Measurements from ENCODE around the gene TMEM107.

TMEM107 gene

DNA sequence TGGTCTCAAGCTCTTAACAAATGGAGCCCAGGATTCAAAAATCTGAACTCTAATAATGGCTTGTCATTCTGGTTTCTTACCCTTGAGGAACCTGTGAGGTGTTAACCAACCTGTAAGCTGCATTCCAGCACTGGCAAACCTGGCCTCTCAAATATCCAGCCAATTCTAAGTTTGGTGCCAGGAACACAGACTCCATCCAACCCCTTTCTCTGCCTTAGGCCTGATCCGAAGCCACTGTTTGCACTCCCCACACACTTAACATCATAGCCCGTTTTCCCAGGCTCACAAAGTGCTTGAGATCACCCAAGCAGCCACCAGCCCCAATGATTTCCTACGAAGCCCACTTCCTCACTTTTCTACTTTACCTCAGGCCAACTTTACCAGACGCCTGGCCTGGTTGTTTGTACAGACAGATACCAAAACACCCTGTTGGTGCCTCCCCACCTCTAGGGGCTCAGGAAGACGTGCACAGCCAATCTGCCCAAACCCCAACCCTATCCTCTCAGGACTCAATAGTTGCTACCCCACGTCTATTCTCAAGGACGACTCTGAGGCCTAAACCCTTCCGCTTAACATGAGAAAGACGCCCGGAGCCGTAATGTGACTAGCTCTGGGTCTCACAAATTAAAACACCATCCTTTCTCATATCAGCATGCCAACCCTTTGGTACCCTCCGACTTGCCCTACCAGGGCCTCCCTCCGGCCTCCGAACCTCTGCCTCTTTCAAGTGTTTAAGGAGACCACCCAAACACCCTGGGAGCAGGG is 20.8 kb downstream of the TMEM107 start:
- DNase-seq (ENCODE audit: low read depth) = peak; percentile 83
- H3K4me3 ChIP-seq (ENCODE audit: low read depth, low read length) = peak overlapping the region; percentile 82
- TF ChIP-seq, protein P1, sequence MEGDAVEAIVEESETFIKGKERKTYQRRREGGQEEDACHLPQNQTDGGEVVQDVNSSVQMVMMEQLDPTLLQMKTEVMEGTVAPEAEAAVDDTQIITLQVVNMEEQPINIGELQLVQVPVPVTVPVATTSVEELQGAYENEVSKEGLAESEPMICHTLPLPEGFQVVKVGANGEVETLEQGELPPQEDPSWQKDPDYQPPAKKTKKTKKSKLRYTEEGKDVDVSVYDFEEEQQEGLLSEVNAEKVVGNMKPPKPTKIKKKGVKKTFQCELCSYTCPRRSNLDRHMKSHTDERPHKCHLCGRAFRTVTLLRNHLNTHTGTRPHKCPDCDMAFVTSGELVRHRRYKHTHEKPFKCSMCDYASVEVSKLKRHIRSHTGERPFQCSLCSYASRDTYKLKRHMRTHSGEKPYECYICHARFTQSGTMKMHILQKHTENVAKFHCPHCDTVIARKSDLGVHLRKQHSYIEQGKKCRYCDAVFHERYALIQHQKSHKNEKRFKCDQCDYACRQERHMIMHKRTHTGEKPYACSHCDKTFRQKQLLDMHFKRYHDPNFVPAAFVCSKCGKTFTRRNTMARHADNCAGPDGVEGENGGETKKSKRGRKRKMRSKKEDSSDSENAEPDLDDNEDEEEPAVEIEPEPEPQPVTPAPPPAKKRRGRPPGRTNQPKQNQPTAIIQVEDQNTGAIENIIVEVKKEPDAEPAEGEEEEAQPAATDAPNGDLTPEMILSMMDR (IDR thresholded peaks at IDR 0.05; ENCODE audit: control insufficient read depth, extremely low read depth, insufficient read depth) = no peak

DNA sequence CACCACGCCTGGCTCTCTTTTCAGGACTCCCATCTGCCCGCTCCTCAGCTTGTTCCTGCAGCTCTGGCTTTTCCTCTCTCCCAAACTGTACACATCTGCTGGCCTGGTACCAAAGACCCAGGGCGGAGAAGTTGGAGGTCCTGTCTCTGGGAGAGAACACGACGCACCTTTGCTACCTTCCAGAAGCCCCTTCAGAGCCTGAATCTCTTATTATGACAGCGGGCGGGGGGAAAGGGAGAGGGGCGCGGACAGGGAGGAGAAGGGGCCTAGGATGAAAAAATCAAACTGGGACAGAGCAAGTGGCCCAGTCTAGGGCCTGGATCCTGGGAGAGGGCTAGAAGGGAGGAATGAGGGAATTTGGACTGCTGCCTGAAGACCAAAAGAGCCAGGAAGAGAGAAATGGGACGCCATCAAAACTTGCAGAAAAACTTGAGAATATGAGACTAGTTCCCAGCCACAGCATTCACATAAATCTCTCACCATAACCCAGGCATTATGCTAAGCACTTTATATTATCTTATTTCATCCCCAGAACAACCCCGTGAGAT is 21.5 kb downstream of the TMEM107 start:
- no peak for DNase-seq (ENCODE audit: low read depth)
- H3K4me3 ChIP-seq (ENCODE audit: low read depth, low read length) = peak overlapping the region; percentile 82
- TF ChIP-seq, protein P1 (IDR thresholded peaks at IDR 0.05; ENCODE audit: control insufficient read depth, extremely low read depth, insufficient read depth) = no peak

DNA sequence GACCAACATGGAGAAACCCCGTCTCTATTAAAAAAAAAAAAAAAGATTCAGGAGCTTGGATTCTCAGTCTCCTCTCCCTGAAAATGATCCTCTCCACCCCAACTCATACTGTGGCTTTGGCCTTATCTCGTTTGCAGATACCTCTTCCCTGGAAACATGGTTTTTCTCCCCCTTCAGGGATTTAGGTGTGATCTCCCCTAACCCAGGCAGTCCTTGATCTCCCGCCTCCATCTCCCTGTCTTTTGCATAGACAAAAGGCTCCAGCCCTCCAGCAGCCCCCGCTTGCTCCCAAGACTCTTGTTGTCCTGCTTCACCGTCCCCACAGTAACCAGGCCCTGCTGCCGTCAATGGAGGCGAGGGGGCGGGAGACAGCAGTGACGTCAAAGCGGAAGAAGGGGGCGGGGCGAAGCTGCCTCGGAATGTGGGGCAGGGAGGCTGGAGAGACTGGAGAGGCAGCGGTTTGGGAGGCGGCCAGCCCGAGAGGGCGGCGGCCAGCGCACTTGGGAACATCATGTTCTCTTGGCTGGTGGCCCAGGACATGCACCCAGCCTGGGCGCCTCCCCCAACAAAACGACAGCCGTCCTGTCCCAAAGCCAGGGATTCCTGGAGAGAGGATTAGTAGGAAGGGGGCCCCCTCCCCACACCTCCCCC is 22.1 kb downstream of the TMEM107 start:
- peak; percentile 97 for DNase-seq (ENCODE audit: low read depth)
- TF ChIP-seq, protein P1 (IDR thresholded peaks at IDR 0.05; ENCODE audit: control insufficient read depth, extremely low read depth, insufficient read depth) = no peak
- H3K4me3 ChIP-seq (ENCODE audit: low read depth, low read length) = peak overlapping the region; percentile 82

DNA sequence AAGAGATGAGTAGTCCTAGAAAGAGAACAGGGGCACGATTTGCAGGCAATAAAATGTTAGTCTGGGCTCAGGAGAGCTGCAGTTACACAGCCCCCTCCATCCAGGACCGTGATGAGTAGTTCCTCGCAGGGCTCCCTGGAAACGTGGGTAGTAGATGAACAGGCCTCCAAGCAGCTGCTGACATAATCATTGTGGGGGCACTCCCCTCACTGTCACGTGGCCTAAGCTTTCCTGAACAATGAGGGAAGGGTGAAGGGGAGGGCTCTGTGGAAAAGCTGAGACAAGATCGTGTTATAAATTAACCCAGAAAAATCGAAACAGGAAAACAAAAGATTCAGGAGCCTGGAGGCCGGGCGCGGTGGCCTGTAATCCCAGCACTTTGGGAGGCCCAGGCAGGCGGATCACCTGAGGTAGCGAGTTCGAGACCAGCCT is 22.6 kb downstream of the TMEM107 start:
- H3K4me3 ChIP-seq (ENCODE audit: low read depth, low read length) = no peak overlapping the region
- TF ChIP-seq, protein P1 (IDR thresholded peaks at IDR 0.05; ENCODE audit: control insufficient read depth, extremely low read depth, insufficient read depth) = no peak
- DNase-seq (ENCODE audit: low read depth) = no peak

DNA sequence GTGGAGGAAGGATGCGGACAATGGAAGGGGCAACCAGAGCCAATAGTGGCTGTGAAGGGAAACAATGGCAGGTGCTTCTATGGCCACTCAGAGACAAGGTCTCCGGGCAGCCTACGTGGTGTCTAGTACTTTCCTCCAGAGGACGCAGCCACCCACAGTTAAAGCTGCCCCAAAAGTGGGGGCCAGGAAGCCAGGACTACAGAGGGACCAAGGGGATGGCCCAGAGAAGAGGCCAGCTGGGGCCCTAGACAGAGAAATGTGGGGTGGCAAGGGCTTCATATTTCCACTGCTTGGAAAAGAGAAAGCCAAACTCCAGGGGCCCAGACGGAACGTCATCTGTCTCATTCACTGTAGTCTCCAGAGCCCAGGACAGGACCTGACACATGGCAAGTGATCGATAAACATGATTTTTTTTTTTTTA is 23.1 kb downstream of the TMEM107 start:
- no peak for DNase-seq (ENCODE audit: low read depth)
- TF ChIP-seq, protein P1 (IDR thresholded peaks at IDR 0.05; ENCODE audit: control insufficient read depth, extremely low read depth, insufficient read depth) = no peak
- 0 out of 2 replicates have a peak overlapping the region, but pooled peaks have one; percentile 66 for H3K4me3 ChIP-seq (ENCODE audit: low read depth, low read length)

DNA sequence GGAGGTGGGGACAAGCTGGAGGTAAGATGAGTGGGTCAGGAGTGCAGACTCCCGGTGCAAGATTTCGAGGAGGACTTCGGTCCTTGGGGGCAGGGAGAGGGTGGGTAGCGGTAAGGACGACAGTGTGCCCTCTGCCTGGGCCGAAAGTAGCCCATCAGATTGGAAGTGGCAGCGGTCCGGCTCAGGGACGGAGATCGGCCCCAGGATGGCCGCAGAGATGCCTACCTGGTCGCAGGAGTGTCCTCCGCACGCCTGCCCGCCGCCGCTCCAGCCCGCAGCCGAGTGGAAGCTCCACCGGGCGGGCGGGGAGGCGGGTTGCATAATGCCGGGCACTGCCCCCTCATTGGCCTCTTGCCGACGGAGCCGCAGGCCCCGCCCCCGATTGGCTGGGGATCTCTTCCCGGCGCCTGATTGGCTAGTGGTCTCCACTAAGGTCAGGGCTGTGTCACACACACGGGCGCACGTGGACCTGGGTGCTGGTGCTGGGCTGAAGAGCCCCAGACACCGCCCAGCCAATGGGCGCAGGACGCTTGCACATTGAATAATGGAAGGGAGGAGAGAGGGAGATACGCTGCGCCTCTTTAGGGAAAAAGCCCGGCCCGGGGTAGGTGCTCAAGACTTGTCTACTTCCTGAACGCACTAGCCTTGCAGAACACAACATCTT is 23.9 kb downstream of the TMEM107 start, which contains the start of gene PER1:
PER1 (minus strand) TSS at position 293 of the 664 bp plus-strand sequence. CDS start 1,698 bp downstream, outside the sequence.
- peak; percentile 67 for DNase-seq (ENCODE audit: low read depth)
- TF ChIP-seq, protein P1 (IDR thresholded peaks at IDR 0.05; ENCODE audit: control insufficient read depth, extremely low read depth, insufficient read depth) = no peak

More for the DNA sequence above, 23.9 kb downstream of the TMEM107 start, which contains the start of gene PER1:
- H3K4me3 ChIP-seq (ENCODE audit: low read depth, low read length) = peak within 1 kb of the TSS; percentile 66
